OCI-LY7 (cell line): ENCODE data around the gene ERN1.

Experiments
- CTCF ChIP-seq: fragments of 200-600 bp; sonication (generic); conservative IDR thresholded peaks from 2 replicates; pipeline ENCODE4 v1.5.1; 2014; ENCODE audit warnings: mild to moderate bottlenecking, antibody characterized with exemption, low read length, moderate library complexity, mixed read lengths
- EZH2phosphoT487 ChIP-seq: fragments of 200-600 bp; sonication (generic); IDR thresholded peaks from 2 replicates; pipeline ENCODE4 v1.6.1; 2018; ENCODE audit warnings: low read depth, borderline replicate concordance, mild to moderate bottlenecking, mixed run types, antibody characterized with exemption, low read length, moderate library complexity, mixed read lengths

GRCh38 chr17:64156670-64157069 lies 26.7 kb upstream of the ERN1 start:
- TF ChIP-seq CTCF = no peak
- TF ChIP-seq EZH2phosphoT487 = no peak
